GM10266 (cell line): Measurements from ENCODE around the gene ADGRV1.

Source experiments
- DNase-seq: peaks from one replicate; pipeline ENCODE4 v3.0.0; 2012; ENCODE audit errors: extremely low spot score
- TF ChIP-seq, protein P1 (sequence below): IDR thresholded peaks from 2 replicates; pipeline ENCODE4 v1.5.1; 2012; ENCODE audit warnings: mild to moderate bottlenecking, low read depth; ENCODE audit not compliant: control insufficient read depth, insufficient read depth; ENCODE audit errors: missing control alignments

Gene ADGRV1

DNA sequence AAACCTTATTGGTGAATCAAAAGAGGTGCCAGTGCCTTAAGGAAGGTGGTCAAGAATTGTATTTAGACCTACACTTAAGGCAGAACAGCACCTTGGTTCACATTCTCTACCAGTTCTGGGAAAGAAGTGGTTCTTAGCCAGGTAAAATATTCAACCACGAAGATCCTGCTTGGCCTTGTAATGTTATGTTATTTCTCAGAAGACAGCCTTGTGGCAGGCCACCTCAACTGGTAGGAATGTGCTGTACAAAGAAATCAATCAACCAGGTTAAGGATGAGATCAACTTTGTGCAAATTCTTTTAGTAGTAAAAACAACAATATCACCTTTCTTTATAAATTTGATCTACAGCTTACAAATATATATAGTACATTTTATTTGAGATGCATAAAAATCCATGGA lies 577.7 kb downstream of the ADGRV1 start:
- TF ChIP-seq, protein P1, sequence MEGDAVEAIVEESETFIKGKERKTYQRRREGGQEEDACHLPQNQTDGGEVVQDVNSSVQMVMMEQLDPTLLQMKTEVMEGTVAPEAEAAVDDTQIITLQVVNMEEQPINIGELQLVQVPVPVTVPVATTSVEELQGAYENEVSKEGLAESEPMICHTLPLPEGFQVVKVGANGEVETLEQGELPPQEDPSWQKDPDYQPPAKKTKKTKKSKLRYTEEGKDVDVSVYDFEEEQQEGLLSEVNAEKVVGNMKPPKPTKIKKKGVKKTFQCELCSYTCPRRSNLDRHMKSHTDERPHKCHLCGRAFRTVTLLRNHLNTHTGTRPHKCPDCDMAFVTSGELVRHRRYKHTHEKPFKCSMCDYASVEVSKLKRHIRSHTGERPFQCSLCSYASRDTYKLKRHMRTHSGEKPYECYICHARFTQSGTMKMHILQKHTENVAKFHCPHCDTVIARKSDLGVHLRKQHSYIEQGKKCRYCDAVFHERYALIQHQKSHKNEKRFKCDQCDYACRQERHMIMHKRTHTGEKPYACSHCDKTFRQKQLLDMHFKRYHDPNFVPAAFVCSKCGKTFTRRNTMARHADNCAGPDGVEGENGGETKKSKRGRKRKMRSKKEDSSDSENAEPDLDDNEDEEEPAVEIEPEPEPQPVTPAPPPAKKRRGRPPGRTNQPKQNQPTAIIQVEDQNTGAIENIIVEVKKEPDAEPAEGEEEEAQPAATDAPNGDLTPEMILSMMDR, result no peak
- DNase-seq, result no peak

DNA sequence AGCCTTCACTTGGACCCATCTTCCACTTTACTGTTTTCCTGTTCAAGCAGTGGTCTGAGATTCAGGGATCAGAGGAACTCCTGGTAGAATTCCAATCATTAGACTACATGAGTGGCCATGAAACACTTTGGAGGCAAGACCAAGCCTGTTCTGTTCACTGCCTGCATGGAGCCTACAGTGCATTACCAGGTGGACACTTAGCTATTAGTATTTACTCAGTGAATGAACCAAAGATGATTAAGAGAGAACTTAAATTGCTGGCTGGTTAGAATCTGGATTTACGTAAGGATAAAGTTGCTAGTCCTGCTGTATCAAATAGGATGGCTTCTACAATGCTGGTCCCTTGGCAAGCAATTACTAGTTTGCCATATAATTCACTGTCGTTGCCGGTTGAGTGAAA lies 579.0 kb downstream of the ADGRV1 start:
- TF ChIP-seq, protein P1, result no peak
- DNase-seq, result no peak

DNA sequence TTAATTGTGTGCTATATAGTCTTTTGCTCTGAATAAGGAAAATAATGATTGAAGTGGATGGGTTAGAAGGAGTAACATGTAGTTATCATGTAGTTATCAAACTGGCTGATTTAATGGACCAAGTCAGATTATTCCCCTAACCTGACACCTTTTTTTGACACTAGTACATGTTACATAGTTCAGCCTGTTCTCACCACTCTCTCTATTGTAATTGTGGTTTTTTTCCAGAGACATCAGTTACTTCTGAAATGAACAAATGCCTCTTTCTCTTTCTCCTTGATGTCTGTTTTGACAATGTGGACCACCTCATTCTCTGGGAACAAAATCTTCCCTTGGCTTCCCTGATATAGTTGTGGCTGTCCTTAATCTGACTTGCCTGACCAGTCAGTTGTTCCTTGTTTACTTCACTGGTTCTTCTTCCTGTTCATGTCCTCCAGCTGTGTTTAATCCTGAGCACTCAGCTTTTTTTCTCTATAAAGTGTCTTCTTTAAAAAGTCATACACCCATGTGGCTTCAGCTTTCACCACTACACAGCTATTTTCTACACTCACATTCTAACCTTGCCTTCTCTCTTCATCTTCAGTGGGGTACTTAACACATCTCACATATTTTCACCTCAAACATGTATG lies 581.1 kb downstream of the ADGRV1 start:
- TF ChIP-seq, protein P1, result no peak
- DNase-seq, result no peak

DNA sequence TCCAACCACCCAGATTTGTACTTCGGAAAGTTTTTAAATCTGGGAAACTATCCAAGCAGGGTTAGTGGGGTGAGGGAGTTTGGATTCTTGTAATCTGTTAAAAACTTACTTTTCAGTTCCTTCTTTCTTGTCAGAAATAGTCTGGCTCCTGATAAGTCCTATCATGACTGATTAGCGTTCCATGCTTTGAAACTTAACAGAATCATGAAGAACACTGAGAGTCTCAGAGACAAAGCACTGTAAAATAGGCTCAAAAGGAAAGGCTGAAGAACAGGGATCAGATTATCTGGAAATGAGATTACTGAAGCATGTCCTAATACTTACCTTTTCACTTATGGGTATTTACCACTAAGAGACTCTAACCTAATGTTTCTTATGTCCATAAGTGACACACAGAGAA lies 582.1 kb downstream of the ADGRV1 start:
- TF ChIP-seq, protein P1, result no peak
- no peak for DNase-seq

DNA sequence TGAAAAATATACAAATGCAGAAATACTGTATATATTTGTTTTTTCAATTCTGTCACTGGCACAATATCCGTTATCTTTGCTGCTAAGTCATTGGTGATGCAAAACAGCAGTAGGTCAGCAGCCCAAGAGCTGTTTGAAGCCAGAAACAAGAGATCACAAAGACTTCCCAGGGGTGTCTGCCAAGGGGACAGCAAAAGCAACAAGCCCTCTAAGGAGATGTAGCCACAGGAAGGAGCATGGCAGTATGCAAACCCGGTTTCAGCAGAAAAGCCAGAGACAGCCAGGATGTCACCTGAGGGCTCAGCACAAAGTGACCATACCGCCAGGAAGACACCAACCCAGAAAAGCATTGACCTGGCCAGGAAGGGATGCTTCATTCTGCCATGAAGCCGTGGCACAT lies 583.0 kb downstream of the ADGRV1 start:
- TF ChIP-seq, protein P1, result no peak
- DNase-seq, result no peak

DNA sequence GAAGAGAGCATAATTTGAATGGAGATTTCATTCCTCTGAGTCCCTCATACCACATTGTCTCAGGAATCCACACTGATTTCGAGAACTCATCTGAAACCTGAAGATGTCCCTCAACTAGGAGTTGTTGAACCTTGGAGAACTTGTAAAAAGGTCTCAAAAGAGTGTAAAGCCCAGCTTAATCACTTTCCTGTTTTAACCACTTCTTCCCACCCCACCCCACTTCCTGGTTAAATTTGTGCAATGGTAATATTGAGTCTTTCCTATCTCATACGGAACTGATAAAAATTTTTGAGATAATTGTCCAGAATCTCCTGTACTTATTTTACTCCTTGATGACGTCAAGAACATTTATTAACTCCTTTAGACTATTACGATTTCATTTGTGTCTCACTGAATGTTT lies 583.8 kb downstream of the ADGRV1 start:
- TF ChIP-seq, protein P1, result no peak
- DNase-seq, result no peak

DNA sequence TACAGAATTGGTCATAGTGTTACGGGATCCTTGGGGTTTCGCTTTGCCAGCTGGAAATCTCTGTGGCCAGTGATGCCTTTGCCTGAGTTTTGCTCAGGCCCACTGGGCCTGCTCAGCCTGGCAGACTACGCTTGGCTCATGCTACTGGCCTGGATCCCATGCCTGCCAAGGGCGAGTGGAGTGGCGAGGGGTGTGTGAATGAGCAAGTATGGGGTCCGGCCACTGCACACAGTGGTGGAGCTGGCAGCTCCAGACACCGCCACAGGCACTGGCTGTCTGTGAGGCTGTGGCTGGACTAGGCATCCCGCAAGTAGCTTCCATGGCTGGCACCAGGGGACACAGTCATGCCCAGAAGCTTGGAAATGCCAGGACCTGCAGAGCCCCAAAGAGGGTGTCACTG lies 584.2 kb downstream of the ADGRV1 start:
- DNase-seq, result no peak
- TF ChIP-seq, protein P1, result no peak
